ENCODE measurements around the gene NTRK2. TPM values are rescaled to one million over a fixed set of nuclear protein-coding genes. Genes with fewer than 3 reads are reported as not detected.
A peak's percentile ranks its signal among the peaks of the same experiment; 100 is the strongest.

The NTRK2 gene
- total and polyA plus RNA-seq, 10 of the 15 experiments (the other 5 are each of a cell fraction or from before 2014, with no cell fraction given): 0.42 to 4.6 (median 0.65) TPM

DNA sequence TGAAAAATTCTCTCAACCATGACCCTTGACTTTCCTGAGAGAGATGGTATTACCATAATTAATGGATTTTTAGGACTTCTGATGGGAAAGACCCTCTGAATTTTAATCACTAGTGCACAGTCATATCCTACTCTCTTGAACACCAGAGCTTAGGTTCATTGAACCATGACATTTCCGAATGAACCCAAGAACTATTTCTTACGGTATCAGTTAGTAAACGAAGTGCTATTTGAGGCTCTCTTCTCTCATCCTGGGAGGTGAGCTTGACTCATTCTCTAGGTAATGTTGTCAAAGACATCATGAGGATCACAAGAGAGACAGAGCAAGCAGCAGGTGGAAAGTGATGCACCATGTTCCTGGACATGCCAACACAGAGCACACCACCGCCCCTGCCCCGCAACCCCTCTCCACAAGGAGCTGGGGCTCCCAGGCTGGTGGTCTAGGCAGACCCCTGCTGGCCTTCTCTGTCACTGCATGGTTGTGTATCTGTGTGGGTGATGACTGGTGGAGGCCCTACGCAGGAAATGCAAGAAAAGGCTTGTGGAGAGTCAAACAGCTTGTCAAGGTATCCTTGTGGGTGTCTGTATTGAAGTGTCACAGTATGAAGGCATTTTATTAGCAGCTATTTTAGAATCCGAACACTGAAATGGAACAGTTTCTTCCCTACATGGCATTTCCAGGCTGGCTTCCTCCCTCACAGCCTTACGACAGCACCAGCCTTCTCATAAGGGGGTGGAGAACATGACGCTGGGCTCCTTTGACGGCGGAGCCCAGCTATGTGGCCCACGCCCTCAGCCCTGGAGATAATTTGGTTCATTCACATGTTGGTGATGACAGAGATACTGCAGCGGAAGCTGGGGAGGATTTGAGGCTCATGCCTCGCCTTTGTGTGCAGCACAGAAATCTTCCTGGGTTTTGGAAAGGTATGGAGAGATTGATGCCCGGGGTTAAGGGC lies 297.6 kb downstream of the NTRK2 start:
- ChIA-PET SMC1A (ENCODE audit: uncharacterized antibody, unreplicated experiment) (interaction anchor here (0.6 to 1.4 kb wide), 7 partner anchors 11 to 952 kb away, joined by 3 to 4 read pairs (median 3); no protein-coding TSS in a partner anchor), POLR2A (no interaction called here), RAD21 (ENCODE audit: unreplicated experiment) (interaction anchor here (1.2 to 1.5 kb wide), 2 partner anchors 169 to 269 kb away, joined by 3 read pairs; no protein-coding TSS in a partner anchor), CTCF (interaction anchor here (0.7 to 1.8 kb wide), 9 partner anchors 13 to 568 kb away, joined by 3 to 5 read pairs (median 4); no protein-coding TSS in a partner anchor)
- no peak for DNase-seq (ENCODE audit: low read depth, low spot score)
- H3K4me1 ChIP-seq (ENCODE audit: control insufficient read depth, insufficient read depth, low read length): peaks cover 5% of the 10 kb centered on the region
- no peak overlapping the region for H3K4me3 ChIP-seq
- no peaks in the 10 kb centered on the region for H3K79me2 ChIP-seq (ENCODE audit: control insufficient read depth, insufficient read depth, low read length)
- no peak overlapping the region for H3K9ac ChIP-seq (ENCODE audit: control insufficient read depth, insufficient read depth, low read length)
- no peak for FAIRE-seq
- no peak overlapping the region for H3K4me2 ChIP-seq (ENCODE audit: control insufficient read depth, insufficient read depth)
- TF ChIP-seq JUNB (IDR thresholded peaks at IDR 0.05) (peak; percentile 37; the same call in 1 of the 2 replicates), PAX5 (IDR thresholded peaks at IDR 0.05; ENCODE audit: borderline replicate concordance, low read depth, low read length) (peak; percentile 35; the same call in 1 of the 2 replicates), NFIC (IDR thresholded peaks at IDR 0.05; ENCODE audit: low read depth, low read length) (peak; percentile 40; the same call in 1 of the 2 replicates), ASH2L (IDR thresholded peaks at IDR 0.05; ENCODE audit: borderline replicate concordance, low read depth) (no peak), RAD51 (IDR thresholded peaks at IDR 0.05) (no peak), RAD21 (IDR thresholded peaks at IDR 0.05; ENCODE audit: insufficient read depth, low read depth, low read length) (peak; percentile 28; the same call in 1 of the 2 replicates)
- TF ChIP-seq, protein P1, sequence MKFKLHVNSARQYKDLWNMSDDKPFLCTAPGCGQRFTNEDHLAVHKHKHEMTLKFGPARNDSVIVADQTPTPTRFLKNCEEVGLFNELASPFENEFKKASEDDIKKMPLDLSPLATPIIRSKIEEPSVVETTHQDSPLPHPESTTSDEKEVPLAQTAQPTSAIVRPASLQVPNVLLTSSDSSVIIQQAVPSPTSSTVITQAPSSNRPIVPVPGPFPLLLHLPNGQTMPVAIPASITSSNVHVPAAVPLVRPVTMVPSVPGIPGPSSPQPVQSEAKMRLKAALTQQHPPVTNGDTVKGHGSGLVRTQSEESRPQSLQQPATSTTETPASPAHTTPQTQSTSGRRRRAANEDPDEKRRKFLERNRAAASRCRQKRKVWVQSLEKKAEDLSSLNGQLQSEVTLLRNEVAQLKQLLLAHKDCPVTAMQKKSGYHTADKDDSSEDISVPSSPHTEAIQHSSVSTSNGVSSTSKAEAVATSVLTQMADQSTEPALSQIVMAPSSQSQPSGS (IDR thresholded peaks at IDR 0.05; ENCODE audit: low read length): peak; percentile 44; the same call in 1 of the 2 replicates
- TF ChIP-seq, protein P2, sequence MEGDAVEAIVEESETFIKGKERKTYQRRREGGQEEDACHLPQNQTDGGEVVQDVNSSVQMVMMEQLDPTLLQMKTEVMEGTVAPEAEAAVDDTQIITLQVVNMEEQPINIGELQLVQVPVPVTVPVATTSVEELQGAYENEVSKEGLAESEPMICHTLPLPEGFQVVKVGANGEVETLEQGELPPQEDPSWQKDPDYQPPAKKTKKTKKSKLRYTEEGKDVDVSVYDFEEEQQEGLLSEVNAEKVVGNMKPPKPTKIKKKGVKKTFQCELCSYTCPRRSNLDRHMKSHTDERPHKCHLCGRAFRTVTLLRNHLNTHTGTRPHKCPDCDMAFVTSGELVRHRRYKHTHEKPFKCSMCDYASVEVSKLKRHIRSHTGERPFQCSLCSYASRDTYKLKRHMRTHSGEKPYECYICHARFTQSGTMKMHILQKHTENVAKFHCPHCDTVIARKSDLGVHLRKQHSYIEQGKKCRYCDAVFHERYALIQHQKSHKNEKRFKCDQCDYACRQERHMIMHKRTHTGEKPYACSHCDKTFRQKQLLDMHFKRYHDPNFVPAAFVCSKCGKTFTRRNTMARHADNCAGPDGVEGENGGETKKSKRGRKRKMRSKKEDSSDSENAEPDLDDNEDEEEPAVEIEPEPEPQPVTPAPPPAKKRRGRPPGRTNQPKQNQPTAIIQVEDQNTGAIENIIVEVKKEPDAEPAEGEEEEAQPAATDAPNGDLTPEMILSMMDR (IDR thresholded peaks at IDR 0.05 in 2 of 3, conservative IDR thresholded peaks at IDR 0.05 in 1 of 3; ENCODE audit: control insufficient read depth in 2 of 3, extremely low read depth in 1 of 3, insufficient read depth in 1 of 3, low read depth in 3 of 3, low read length in 3 of 3): peak; percentile 24 to 44 (median 33); a peak in 5 of 6 replicates
- in situ Hi-C loops (cut with MboI) (no loop called here), intact Hi-C loops (cut with micrococcal nuclease; ENCODE audit: unreplicated experiment) (no loop called here)
- WGBS (ENCODE audit: insufficient coverage, insufficient replicate concordance, low lambda C conversion rate, missing lambda C conversion rate): 37% methylated on average over 15 of the region's 15 CpGs
- no peaks in the 10 kb centered on the region for H4K20me1 ChIP-seq (ENCODE audit: control insufficient read depth, insufficient read depth)
- no peaks in the 10 kb centered on the region for H3K36me3 ChIP-seq (ENCODE audit: control insufficient read depth in 2 of 2, insufficient read depth in 2 of 2, low read length in 1 of 2)
- no TSS peak for BruUV-seq (replicated peaks)
- no peak overlapping the region for H2AFZ ChIP-seq (ENCODE audit: control insufficient read depth, low read depth, low read length)
- peak; percentile 77 for ATAC-seq
- no peaks in the 10 kb centered on the region for H3K27me3 ChIP-seq (replicated peaks in 1 of 2; ENCODE audit: control insufficient read depth in 2 of 2, insufficient read depth in 2 of 2, low read length in 1 of 2)
- no peak overlapping the region for H3K27ac ChIP-seq (ENCODE audit: control insufficient read depth, insufficient read depth)
- H3K9me3 ChIP-seq (replicated peaks; ENCODE audit: control insufficient read depth, insufficient read depth, low read length): no peaks in the 10 kb centered on the region
